AG20443 (cell line): ENCODE measurements around the gene GRAMD2B.
A peak's percentile ranks its signal among the peaks of the same experiment; 100 is the strongest.
"Not testable (repeated sequence)": the region's sequence is repeated elsewhere in the genome, so short reads cannot be mapped to it uniquely, and the experiment has no call there.

Source experiments
- DNase-seq: peaks from one replicate; pipeline ENCODE4 v3.0.0; 2012; ENCODE audit warnings: low spot score, mixed read lengths

Gene GRAMD2B

GRCh38 chr5:126422994-126423788, at the start of gene GRAMD2B:
TSS of gene GRAMD2B (plus strand) at chr5:126423409. CDS start at chr5:126423607, 198 bp downstream.
- DNase-seq, result peak; percentile 90

DNA sequence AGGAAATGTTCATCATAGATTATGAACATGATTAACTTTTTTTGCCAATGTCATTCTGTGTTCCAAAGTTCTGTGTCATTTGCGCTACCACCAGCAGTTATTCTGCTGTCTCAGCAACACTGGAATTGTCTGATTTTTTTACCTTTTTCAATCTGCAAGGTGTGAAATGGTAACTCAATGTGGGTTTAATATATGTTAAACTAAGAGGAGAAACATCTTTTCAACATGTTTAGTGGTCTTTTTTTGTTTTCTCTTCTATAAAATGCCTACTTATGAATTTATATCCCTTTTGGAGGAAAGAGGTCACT, 49.1 kb upstream of the GRAMD2B start:
- DNase-seq, result no peak

DNA sequence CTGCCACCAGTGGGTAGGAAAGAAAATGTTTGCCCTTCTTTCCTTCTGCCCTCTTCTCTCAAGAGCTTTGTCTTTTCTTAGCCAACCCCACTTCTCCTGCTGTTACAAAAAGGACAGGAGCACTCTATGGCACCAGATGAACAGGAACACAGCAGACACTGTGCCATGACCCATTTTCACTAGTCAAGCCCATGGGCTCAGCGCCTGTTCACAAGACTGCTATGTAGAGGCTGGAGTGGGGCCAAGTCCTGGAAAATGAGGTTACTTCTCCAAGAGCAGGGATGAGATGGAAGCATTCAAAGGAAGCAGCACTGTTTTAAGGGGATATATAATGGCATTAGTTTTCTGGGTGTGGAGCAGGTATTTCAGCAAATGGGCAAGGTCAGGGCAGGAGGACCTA, 46.8 kb upstream of the GRAMD2B start:
- no peak for DNase-seq

DNA sequence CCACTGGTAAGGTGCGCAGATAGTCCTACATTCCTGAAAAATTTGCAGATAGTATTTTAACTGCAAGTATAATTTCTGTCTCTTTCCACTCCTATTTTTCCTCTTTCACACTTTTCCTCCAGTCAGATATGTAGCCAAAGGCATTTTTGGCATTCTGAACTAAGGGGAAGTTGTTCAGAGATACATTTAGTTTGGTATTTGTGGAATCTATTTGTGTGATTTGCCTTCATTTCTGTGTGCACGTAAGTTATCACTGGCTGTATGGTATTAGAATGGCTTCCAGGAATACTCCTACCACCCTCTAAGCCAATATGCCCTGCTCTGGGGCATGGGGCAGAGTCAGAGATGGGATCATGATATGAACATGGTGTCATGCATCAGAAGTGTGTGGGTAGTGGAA, 45.8 kb upstream of the GRAMD2B start:
- DNase-seq, result no peak

DNA sequence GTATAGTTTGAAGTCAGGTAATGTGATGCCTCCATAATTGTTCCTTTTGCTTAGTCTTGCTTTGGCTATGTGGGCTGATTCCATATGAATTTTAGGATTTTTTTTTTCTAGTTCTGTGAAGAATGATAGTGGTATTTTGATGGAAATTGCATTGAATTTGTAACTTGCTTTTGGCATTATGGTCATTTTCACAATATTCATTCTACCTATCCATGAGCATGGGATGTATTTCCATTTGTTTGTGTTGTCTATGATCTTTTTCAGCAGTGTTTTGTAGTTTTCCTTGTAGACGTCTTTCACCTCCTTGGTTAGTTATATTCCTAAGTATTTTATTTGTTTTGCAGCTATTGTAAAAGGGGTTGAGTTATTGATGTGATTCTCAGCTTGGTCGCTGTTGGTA, 42.9 kb upstream of the GRAMD2B start:
- DNase-seq, result not testable (repeated sequence)

GRCh38 chr5:126383246-126383645, 40.0 kb upstream of the GRAMD2B start:
- no peak for DNase-seq

- DNase-seq, result no peak
Measured at GRCh38 chr5:126383776-126384175, 39.4 kb upstream of the GRAMD2B start.

DNA sequence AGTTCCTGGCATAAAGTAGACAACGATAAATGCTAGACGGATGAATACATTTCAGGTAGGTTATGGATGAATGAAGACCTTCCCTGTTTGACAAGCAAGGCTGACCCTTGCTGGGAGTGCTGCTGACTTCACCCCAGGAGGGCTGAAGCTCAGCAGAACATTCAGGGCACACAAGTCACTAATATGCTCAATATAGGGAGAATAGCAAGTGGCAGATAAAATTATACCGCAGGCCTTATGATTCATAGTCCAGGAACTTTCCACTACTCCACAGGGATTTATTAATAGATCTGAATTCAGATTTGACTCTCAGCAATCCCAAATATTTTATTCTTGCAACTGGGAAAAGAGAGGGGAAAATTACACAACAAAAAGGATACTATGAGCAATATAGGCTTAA, 38.2 kb upstream of the GRAMD2B start:
- peak; percentile 66 for DNase-seq

DNA sequence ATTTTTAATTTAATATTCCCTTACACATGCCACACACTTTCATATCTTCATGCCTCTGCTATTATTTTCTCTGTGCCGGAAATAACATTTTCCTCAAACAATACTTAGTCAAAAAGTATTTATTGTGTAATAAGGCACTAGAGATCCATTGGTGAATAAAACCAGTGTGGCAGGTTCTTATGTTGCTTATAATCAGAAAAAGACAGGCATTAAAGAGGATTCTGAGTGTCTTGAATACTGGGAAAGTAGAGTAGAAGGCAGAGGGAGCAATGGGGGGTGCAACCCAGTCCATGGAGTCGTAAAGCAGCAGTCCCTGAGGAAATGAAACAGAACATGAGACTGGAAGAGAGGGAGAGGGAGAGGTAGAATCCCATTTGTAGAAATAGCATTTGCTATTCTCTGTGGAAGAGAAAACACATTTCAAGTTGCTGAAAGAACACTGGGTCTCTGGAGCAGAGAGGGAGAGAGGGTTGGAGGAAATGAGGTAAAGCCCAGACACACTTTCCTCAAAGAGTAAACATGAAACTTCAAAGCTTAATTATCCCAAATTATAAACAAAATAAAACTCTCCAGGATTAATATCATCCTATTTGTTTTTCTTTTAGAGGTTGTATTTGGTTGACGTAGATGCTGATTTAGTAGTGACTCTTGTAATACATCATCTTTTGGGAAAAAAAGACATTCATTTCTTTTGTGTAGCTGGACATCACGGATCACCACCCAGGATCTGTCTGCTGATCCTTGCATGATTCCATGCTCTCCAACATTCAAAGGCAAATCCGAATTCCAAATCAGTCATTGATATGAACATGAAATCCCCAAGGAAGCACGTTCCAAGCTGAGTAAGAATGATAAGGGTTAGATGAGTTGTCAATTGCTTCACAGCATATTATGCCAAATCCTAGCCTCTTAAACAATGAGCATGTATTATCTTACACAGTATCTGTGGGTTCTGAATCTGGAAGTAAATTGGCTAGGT, 37.4 kb upstream of the GRAMD2B start:
- no peak for DNase-seq

GRCh38 chr5:126389179-126389578, 34.0 kb upstream of the GRAMD2B start:
- no peak for DNase-seq

DNA sequence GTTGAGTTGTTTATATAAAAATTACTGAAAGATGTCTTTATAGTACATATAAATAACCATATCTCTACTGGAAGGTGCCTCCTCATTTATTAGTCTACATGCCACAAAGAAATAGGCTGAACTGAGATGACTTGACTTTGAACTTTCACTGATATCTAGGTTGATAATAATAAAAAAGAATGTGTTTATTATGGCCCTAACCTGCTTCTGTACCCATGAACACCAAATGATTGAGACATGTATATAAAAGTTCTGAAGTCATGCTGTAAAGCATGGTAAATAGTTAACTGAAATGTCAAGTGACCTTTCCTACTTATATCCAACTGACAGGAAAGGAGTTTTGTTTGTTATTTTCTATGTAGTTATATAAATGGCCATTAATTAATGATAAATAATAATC, 33.2 kb upstream of the GRAMD2B start:
- DNase-seq, result no peak

- no peak for DNase-seq
Measured at GRCh38 chr5:126391386-126391785, 31.8 kb upstream of the GRAMD2B start.

DNA sequence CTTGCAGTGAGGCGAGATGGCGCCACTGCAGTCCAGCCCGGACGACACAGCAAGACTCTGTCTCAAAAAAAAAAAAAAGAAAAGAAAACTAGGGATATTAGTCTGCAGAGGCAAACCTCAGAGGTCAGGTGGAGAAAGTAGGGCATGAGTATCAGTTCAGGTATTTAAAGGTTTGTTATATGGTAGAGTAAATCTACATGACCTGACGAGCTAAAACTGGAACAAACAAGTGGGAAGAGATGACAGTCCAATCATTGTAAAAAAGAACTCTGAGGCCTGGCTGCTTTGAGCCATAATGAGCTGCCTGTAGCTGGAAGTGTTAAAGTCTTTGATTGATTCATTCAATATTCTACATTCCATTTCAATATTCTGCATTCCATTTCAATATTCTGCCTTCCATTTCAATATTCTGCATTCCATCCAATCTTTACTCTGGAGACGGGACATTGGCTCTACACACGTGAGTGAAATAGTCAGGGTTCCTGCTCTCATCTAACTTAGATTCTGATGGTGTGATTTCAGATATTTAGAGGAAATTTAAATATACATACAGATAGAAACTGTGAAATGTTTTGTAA, 28.9 kb upstream of the GRAMD2B start:
- DNase-seq, result no peak

DNA sequence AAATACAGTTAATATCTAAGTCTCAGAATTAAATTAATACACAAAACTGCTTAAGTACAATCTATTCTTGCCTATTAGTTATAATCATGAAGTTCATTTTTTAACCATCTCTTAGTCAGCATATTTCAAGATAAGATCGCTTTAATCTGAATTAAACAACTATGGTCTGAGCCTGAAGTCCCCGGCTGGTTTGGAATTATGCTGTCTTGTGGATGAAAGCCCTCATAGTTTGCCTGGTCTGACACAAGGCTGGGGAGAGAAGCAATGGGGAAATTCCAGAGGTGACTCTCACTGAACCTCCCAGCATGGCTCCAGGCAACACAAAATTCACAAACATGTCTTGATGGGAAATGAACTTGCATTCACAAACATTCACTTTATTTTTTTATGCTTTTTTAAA, 28.0 kb upstream of the GRAMD2B start:
- DNase-seq, result peak; percentile 64

GRCh38 chr5:126395605-126396004, 27.6 kb upstream of the GRAMD2B start:
- no peak for DNase-seq

- not testable (repeated sequence) for DNase-seq
Measured at GRCh38 chr5:126396721-126397120, 26.5 kb upstream of the GRAMD2B start.

- DNase-seq, result no peak
Measured at GRCh38 chr5:126398791-126399190, 24.4 kb upstream of the GRAMD2B start.

DNA sequence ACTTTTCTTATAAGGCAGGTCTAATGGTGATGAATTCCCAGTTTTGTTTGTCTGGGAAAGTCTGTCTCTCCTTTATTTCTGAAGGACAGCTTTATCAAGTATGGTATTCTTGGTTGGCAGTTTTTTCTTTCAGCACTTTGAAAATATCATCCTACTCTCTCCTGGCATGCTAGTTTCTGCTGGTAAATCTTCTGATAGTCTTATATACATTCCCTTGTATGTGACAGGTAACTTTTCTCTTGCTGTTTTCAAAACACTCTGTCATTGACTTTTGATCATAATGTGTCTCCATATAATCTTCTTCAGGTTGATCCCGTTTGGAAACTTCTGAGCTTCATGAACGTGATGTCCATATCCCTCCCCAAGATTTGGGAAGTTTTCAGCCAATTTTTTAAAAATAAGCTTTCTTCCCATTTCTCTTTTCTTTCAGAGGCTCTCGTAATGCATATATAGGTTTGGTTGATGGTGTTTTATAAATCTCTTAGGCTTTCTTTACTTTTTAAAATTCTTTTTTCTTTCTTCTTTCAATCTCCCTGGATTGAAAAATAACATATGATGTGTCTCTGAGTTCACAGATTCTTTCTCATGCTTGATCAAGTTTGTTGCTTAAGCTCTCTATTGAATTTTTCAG, 22.5 kb upstream of the GRAMD2B start:
- DNase-seq, result no peak

DNA sequence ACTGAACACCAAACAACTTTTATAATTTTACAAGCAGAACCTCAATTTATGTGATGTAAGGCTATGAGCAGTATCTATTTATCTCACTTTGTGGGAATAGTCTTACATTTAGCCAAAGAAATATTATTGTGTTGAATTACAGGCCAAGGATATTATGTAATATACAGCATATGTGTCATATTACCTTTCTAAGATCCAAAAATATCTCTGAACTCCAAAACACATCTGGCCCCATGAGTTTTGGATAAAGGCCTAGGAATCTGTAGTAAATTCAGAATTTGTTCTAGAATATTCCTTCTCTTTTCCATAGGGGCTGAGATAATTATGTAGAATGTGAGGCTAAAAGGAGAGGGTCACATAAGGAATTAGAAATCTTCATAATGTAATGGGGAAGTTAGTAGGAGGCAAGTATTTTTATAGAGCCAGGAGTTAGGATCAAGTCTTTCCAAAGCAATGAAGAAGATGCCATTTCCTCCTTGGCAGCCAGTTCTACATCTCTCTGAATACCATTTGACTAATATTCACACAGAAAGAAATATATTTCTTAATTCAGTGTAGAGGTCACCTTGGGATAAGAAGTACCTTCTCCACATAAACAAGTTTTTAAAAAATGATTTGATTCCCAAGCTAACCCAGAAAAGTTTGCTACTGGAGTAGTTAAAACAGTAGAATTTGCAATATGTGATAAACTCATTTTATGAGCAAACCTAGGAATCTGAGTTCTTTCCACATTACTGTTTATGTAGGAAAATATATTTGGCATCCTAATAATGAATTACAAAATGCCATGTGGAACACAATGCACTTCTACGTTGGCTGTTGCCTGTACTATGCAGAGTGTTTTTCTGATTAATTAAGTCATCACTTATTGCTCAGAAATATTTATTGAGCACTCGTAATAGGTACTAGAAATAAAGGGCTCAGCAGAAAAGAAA, 20.3 kb upstream of the GRAMD2B start:
- no peak for DNase-seq

DNA sequence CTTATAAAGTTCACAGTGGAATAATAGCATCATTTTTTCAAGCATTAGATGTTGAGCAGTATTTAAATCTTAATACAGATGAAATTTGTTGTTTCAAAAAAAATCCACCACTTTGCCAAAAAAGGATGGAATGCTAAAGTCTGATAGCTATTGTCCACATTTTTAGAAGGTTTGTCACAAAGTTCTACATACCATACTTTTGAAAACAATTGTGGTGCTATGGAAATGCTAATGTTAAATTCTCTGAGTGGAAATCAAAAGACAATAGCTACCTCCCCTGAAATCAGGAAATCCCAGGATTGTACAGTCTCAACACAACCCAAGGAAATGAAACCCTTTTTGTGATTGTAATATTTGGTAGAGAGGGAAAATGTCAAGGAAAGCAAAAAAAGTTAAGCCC, 19.3 kb upstream of the GRAMD2B start:
- DNase-seq, result no peak

GRCh38 chr5:126410623-126411022, 12.6 kb upstream of the GRAMD2B start:
- DNase-seq, result no peak
